GM23338 (cell line): Measurements from ENCODE around the gene C22orf23.

Experiments
- CREB1 ChIP-seq: fragments of 250-450 bp; sonication (Bioruptor Pico); IDR thresholded peaks from 2 replicates; pipeline ENCODE4 v1.5.0; 2020; ENCODE audit warnings: low read depth, mild to moderate bottlenecking, moderate library complexity
- CTCF ChIP-seq, 2 experiments: fragments of 200-600 bp in 1 of 2; sonication (generic) in 1 of 2; conservative IDR thresholded peaks; 2 replicates each; pipeline versions ENCODE4 v1.5.1 to v1.6.1; 2016 to 2017; ENCODE audit warnings: antibody characterized with exemption in 2 of 2, low read depth in 2 of 2, mild to moderate bottlenecking in 2 of 2, moderate library complexity in 1 of 2
- EZH2 ChIP-seq: fragments of 200-600 bp; sonication (generic); IDR thresholded peaks from one replicate; pipeline ENCODE4 v1.8.0; 2017; ENCODE audit warnings: antibody characterized with exemption, mild to moderate bottlenecking, low read depth; ENCODE audit not compliant: unreplicated experiment
- EZH2phosphoT487 ChIP-seq: fragments of 200-600 bp; sonication (generic); IDR thresholded peaks from one replicate; pipeline ENCODE4 v1.8.1; 2018; ENCODE audit warnings: antibody characterized with exemption; ENCODE audit not compliant: unreplicated experiment
- POLR2AphosphoS5 ChIP-seq: IDR thresholded peaks from 2 replicates; pipeline ENCODE4 v1.6.1; 2016; ENCODE audit warnings: antibody characterized with exemption, low read depth
- STAT1 ChIP-seq: IDR thresholded peaks from one replicate; pipeline ENCODE4 v1.6.1; 2016; ENCODE audit warnings: antibody characterized with exemption; ENCODE audit not compliant: unreplicated experiment
- ZNF114 ChIP-seq: fragments of 250-450 bp; sonication (Bioruptor Pico); IDR thresholded peaks from 2 replicates; pipeline ENCODE4 v1.5.0; 2020; ENCODE audit warnings: mild to moderate bottlenecking, moderate library complexity
- ZNF331 ChIP-seq: fragments of 250-450 bp; sonication (Bioruptor Pico); IDR thresholded peaks from 2 replicates; pipeline ENCODE4 v1.5.0; 2020; ENCODE audit warnings: low read depth, mild to moderate bottlenecking, moderate library complexity
- TF ChIP-seq, protein P1 (sequence below): IDR thresholded peaks from one replicate; pipeline ENCODE4 v1.6.1; 2018; ENCODE audit warnings: antibody characterized with exemption; ENCODE audit not compliant: unreplicated experiment

GRCh38 chr22:37893583-37893983, 59.8 kb downstream of the C22orf23 start:
- TF ChIP-seq CTCF (conservative IDR thresholded peaks at IDR 0.05; ENCODE audit: low read depth in 2 of 2) (no peak), EZH2 (no peak), EZH2phosphoT487 (no peak), CREB1 (CRISPR knock-in tag) (no peak), POLR2AphosphoS5 (no peak), ZNF331 (no peak), STAT1 (no peak), ZNF114 (no peak)
- TF ChIP-seq, protein P1, sequence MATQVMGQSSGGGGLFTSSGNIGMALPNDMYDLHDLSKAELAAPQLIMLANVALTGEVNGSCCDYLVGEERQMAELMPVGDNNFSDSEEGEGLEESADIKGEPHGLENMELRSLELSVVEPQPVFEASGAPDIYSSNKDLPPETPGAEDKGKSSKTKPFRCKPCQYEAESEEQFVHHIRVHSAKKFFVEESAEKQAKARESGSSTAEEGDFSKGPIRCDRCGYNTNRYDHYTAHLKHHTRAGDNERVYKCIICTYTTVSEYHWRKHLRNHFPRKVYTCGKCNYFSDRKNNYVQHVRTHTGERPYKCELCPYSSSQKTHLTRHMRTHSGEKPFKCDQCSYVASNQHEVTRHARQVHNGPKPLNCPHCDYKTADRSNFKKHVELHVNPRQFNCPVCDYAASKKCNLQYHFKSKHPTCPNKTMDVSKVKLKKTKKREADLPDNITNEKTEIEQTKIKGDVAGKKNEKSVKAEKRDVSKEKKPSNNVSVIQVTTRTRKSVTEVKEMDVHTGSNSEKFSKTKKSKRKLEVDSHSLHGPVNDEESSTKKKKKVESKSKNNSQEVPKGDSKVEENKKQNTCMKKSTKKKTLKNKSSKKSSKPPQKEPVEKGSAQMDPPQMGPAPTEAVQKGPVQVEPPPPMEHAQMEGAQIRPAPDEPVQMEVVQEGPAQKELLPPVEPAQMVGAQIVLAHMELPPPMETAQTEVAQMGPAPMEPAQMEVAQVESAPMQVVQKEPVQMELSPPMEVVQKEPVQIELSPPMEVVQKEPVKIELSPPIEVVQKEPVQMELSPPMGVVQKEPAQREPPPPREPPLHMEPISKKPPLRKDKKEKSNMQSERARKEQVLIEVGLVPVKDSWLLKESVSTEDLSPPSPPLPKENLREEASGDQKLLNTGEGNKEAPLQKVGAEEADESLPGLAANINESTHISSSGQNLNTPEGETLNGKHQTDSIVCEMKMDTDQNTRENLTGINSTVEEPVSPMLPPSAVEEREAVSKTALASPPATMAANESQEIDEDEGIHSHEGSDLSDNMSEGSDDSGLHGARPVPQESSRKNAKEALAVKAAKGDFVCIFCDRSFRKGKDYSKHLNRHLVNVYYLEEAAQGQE: no peak
